ENCODE measurements around the gene OLA1. TPM values are rescaled to one million over a fixed set of nuclear protein-coding genes. Genes with fewer than 3 reads are reported as not detected.

OLA1 gene
- total and polyA plus RNA-seq, 9 of the 15 experiments (the other 6 are each of a cell fraction or from before 2014, with no cell fraction given), result 208 to 353 (median 225) TPM

- TF ChIP-seq CCNT2 (IDR thresholded peaks at IDR 0.05; ENCODE audit: borderline replicate concordance, extremely low read depth, insufficient read length, low read depth, low read length) (peak; percentile 92), ZNF586 (CRISPR knock-in tag; conservative IDR thresholded peaks at IDR 0.05) (no peak), PRMT5 (CRISPR knock-in tag; IDR thresholded peaks at IDR 0.05) (no peak; the same call in 1 of the 2 replicates), ZNF316 (IDR thresholded peaks at IDR 0.05) (peak; percentile 30), YY1 (IDR thresholded peaks at IDR 0.05; ENCODE audit: borderline replicate concordance in 1 of 3, control insufficient read depth in 1 of 3, extremely low read depth in 1 of 3, insufficient read depth in 3 of 3, insufficient read length in 1 of 3, insufficient replicate concordance in 2 of 3, low read depth in 1 of 3, low read length in 2 of 3) (peak in 2 of 3 experiments; percentile 61 to 63), JUND (IDR thresholded peaks at IDR 0.05; ENCODE audit: borderline replicate concordance, low read depth, low read length) (peak; percentile 8; the same call in 1 of the 2 replicates), JUND (tag; IDR thresholded peaks at IDR 0.05; ENCODE audit: borderline replicate concordance, low read depth, low read length) (no peak), ZNF584 (CRISPR knock-in tag; IDR thresholded peaks at IDR 0.05; ENCODE audit: low read depth) (0 out of 2 replicates have a peak, but pooled peaks have one; percentile 33), ZNF280A (IDR thresholded peaks at IDR 0.05; ENCODE audit: low read depth, partially characterized antibody) (no peak), SMAD1 (IDR thresholded peaks at IDR 0.05; ENCODE audit: low read depth, low read length, partially characterized antibody) (peak; percentile 58), DMBX1 (CRISPR knock-in tag; IDR thresholded peaks at IDR 0.05; ENCODE audit: borderline replicate concordance) (peak; percentile 86), SMARCE1 (IDR thresholded peaks at IDR 0.05) (0 out of 2 replicates have a peak, but pooled peaks have one; percentile 13), E2F4 (CRISPR knock-in tag; IDR thresholded peaks at IDR 0.05; ENCODE audit: low read depth) (peak; percentile 45; the same call in 1 of the 2 replicates), JUN (IDR thresholded peaks at IDR 0.05; ENCODE audit: borderline replicate concordance, low read depth, low read length) (peak; percentile 23; the same call in 1 of the 2 replicates), JUN (CRISPR knock-in tag; IDR thresholded peaks at IDR 0.05; ENCODE audit: borderline replicate concordance) (0 out of 2 replicates have a peak, but pooled peaks have one; percentile 14), DACH1 (IDR thresholded peaks at IDR 0.05; ENCODE audit: partially characterized antibody) (peak; percentile 23), AFF4 (CRISPR knock-in tag; IDR thresholded peaks at IDR 0.05) (peak; percentile 72), BRD4 (IDR thresholded peaks at IDR 0.05) (peak; percentile 43; the same call in 1 of the 2 replicates), BCOR (IDR thresholded peaks at IDR 0.05) (no peak; the same call in 1 of the 2 replicates), ELF2 (CRISPR knock-in tag; IDR thresholded peaks at IDR 0.05) (peak; percentile 51)
Measured at GRCh38 chr2:174248187-174248997, at the start of gene OLA1 (continued).

Measured in K562 (cell line).